T47D (cell line): Measurements from ENCODE around the gene AGTR1.

ENCODE experiments used
- DNase-seq, 2 experiments: peaks; one replicate each; pipeline versions ENCODE4 v3.0.0 to v3.0.0-alpha.2; 2011 to 2012; ENCODE audit warnings: low read depth in 1 of 2, low spot score in 1 of 2
- JUND ChIP-seq: IDR thresholded peaks from 2 replicates; pipeline ENCODE4 v1.6.1; 2012; ENCODE audit warnings: low read depth
- in situ Hi-C: cut with HindIII; loops from 2 replicates; pipeline ENCODE4 v1.10.0; 2016; ENCODE audit warnings: low sequenced_read_pairs, low pct_unique_long_range_greater_than_20kb

Gene AGTR1

DNA sequence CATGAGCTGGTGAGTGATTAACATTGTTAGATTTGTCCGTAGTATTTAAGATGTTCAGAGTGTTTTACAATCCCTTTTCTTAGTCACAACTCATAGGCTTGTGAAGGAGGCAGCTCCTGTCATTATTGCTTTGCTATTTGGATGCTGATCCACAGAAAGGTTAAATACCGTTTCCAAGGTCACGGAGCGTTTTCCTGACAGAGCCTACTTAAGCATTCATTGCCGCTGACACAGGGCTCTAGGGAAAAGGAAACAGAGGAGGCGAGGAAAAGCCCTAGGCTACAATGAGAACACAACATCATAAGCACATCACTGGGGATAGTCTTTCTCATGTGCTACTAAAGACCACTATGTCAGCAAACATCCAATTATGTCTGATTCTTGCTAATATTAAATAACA lies 91.4 kb downstream of the AGTR1 start:
- DNase-seq, result no peak
- in situ Hi-C loops, result no loop called here
- TF ChIP-seq JUND, result no peak

DNA sequence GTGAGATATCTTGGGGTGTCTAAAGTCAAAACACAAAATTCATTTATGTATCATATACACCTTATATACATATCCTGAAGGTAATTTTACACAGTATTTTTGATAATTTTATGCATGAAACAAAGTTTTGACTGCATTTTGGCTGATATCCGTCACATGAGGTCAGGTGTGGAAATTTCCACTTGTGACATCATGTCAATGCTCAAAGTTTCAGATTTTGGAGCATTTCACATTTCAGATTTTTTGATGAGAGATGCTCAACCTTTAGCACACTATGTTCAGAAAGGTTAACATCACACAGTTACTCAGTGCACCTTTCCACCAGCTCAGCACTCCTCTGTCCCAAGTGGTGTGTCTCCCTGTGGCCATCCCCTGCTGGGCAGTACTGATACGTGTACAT lies 92.2 kb downstream of the AGTR1 start:
- TF ChIP-seq JUND, result no peak
- in situ Hi-C loops, result no loop called here
- no peak for DNase-seq

DNA sequence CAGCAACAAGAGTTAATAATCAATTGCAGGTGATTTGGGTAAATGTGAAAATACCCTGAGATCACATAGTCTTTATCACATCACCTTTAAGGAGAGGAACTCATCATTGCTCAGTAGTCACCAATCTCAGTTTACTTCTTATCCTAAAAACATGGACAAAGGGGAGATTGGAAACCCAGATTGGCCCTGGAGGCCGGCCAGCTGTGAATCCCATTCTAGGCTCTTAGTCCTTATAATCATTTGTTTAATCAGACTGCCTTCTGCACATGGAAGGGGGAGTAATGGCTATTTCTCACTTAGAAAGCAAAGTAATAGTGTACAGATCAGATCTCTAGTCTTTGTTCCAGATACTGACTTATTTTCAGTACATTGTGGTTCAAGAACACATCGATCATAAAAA lies 92.7 kb downstream of the AGTR1 start:
- no peak for TF ChIP-seq JUND
- in situ Hi-C loops, result no loop called here
- no peak for DNase-seq

DNA sequence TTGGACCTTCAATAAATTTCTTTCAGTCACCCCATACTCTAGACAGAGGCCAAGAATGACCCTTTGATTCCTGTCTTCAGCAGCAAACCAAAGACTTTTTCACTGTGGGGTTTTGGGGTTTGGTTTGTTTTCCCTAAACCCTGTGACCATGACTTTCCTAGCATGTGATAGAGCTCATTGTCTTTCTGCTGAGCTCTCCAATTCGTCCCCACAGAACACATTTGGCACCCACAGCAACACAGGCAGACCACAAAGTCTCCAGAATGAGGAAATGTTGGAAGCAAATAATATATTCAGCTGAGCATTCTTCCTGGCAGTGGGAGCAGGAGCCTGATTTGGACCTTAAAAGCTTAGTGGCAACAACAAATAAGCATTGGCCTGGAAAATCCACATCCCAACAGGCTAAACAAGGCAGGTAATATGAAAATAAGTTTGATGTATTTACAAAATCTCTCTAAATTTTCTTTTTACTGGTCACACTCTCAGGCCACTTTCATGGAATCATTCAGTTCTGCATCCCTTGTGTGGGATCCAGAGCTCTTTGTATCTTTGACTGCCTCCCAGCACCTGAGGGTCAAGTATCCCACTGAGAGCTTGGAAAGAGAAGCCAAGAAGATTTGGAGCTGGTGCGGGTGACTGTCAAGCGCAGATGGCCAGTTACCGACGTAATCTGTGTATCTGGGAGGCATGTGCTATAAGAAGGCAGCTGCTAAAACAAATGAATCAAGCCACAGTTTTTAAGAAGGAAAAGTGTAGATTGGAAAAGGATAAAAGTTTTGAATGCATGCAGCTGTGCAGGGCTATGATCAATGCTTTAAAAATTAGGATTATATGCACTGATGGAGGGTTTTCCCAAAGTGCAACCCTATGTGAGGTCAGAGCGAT lies 93.4 kb downstream of the AGTR1 start:
- no peak for TF ChIP-seq JUND
- in situ Hi-C loops, result no loop called here
- DNase-seq, result no peak

DNA sequence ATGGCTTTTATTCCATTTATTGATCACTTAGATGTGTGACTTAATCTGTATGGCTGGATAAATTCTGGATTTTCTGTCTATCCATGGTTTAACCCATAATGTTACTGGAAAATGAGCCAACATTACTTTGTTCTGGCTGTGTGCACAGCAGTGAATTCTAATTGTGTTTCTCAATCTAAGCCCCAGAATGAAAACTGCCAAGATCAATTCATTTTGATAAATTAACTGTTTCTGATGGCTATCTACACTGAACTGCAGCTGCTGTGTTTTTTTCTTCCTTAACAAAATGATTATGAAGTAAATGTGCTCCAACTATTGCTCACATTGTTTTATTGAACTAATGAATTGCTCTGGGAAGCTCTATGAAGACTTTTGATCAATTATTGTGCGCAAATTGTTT lies 94.2 kb downstream of the AGTR1 start:
- DNase-seq, result no peak
- no peak for TF ChIP-seq JUND
- in situ Hi-C loops, result no loop called here

DNA sequence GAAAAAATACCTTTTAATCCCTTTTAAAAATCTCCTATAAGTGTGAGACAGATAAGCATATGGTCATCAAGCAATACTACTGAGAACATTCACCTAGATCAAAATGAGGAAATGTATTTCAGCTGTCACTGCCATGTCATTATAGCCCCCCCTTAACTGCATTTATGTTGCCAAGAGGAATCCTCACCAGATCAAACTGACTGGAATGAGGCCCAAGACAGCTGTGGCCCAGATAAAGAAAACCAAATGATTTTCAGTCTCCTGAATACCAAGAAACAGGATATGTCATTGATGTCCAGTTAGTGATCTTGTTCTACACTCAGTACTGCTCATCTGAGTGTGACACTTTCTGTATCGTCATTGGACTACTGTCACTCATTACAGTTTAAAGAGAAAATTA lies 94.8 kb downstream of the AGTR1 start:
- in situ Hi-C loops, result no loop called here
- no peak for DNase-seq
- no peak for TF ChIP-seq JUND
